ENCODE results near the gene MYOM3.

GRCh38 chr1:24139222-24139489 is 27.2 kb upstream of the MYOM3 start:
- TF ChIP-seq REST (IDR thresholded peaks at IDR 0.05; ENCODE audit: low read depth) = no peak
- no peak for TF ChIP-seq NFIC (IDR thresholded peaks at IDR 0.05)
- no peak for TF ChIP-seq CEBPB (IDR thresholded peaks at IDR 0.05)
- TF ChIP-seq TAF1 (IDR thresholded peaks at IDR 0.05; ENCODE audit: low read depth) = no peak
- no peak for TF ChIP-seq TEAD4 (IDR thresholded peaks at IDR 0.05)

Data from Ishikawa (cell line).